WERI-Rb-1 (cell line): ENCODE results near the gene SLIT3.

Experiments
- DNase-seq: peaks from one replicate; pipeline ENCODE4 v3.0.0-alpha.2; 2020
- H3K27ac ChIP-seq: fragments of 250-450 bp; sonication (Bioruptor Pico); 2 replicates; pipeline ENCODE4 v1.5.1; 2020; ENCODE audit warnings: mild to moderate bottlenecking, moderate library complexity
- H3K27me3 ChIP-seq: fragments of 250-450 bp; sonication (Bioruptor Pico); 2 replicates; pipeline ENCODE4 v1.5.1; 2021; ENCODE audit warnings: mild to moderate bottlenecking, low read depth, moderate library complexity; ENCODE audit not compliant: insufficient read depth, severe bottlenecking
- H3K36me3 ChIP-seq: fragments of 250-450 bp; sonication (Bioruptor Pico); 2 replicates; pipeline ENCODE4 v1.5.1; 2020; ENCODE audit warnings: mild to moderate bottlenecking, moderate library complexity
- H3K4me3 ChIP-seq: 2 replicates; pipeline ENCODE4 v1.5.1; 2011; ENCODE audit warnings: low read depth, mild to moderate bottlenecking, control low read depth, low read length
- H3K9me3 ChIP-seq: fragments of 250-450 bp; sonication (Bioruptor Pico); 2 replicates; pipeline ENCODE4 v1.5.1; 2021; ENCODE audit warnings: mild to moderate bottlenecking, moderate library complexity; ENCODE audit not compliant: severe bottlenecking
- CTCF ChIP-seq: IDR thresholded peaks from 2 replicates; pipeline ENCODE4 v1.5.1; 2011; ENCODE audit warnings: low read depth, mild to moderate bottlenecking, control low read depth, inconsistent platforms, low read length

Gene SLIT3

GRCh38 chr5:169126481-169127021 is 174.4 kb downstream of the SLIT3 start:
- H3K27ac ChIP-seq = no peak overlapping the region
- TF ChIP-seq CTCF = no peak
- DNase-seq = no peak
- no peak overlapping the region for H3K4me3 ChIP-seq
- H3K36me3 ChIP-seq = no peaks in the 10 kb centered on the region
- peaks cover 74% of the 10 kb centered on the region for H3K27me3 ChIP-seq
- H3K9me3 ChIP-seq = no peaks in the 10 kb centered on the region

GRCh38 chr5:169125571-169125970 is 175.4 kb downstream of the SLIT3 start:
- DNase-seq = no peak
- Histone ChIP-seq H3K27me3 (peaks cover 74% of the 10 kb centered on the region), H3K9me3 (no peaks in the 10 kb centered on the region), H3K4me3 (no peak overlapping the region), H3K36me3 (no peaks in the 10 kb centered on the region), H3K27ac (no peak overlapping the region)
- no peak for TF ChIP-seq CTCF

- H3K27me3 ChIP-seq = peaks cover 74% of the 10 kb centered on the region
- H3K4me3 ChIP-seq = no peak overlapping the region
- H3K27ac ChIP-seq = no peak overlapping the region
- no peak for DNase-seq
- H3K36me3 ChIP-seq = no peaks in the 10 kb centered on the region
- TF ChIP-seq CTCF = no peak
- no peaks in the 10 kb centered on the region for H3K9me3 ChIP-seq
Observed at GRCh38 chr5:169122951-169123350, 178.0 kb downstream of the SLIT3 start.

GRCh38 chr5:169121630-169122420 is 179.1 kb downstream of the SLIT3 start:
- no peak overlapping the region for H3K4me3 ChIP-seq
- H3K27ac ChIP-seq = no peak overlapping the region
- TF ChIP-seq CTCF = no peak
- no peaks in the 10 kb centered on the region for H3K9me3 ChIP-seq
- no peak for DNase-seq
- no peaks in the 10 kb centered on the region for H3K36me3 ChIP-seq
- peaks cover 69% of the 10 kb centered on the region for H3K27me3 ChIP-seq

GRCh38 chr5:169119288-169120048 is 181.5 kb downstream of the SLIT3 start:
- no peak for DNase-seq
- Histone ChIP-seq H3K27ac (no peak overlapping the region), H3K9me3 (no peaks in the 10 kb centered on the region), H3K36me3 (no peaks in the 10 kb centered on the region), H3K27me3 (peaks cover 79% of the 10 kb centered on the region), H3K4me3 (no peak overlapping the region)
- no peak for TF ChIP-seq CTCF
